Right lobe of liver (tissue), 6 donors: Measurements from ENCODE around the gene MED9. TPM values are rescaled to one million over a fixed set of nuclear protein-coding genes. Genes with fewer than 3 reads are reported as not detected.
A peak's percentile ranks its signal among the peaks of the same experiment; 100 is the strongest.

Experiments used
- ATAC-seq, 4 donors: fragments of 200-7000 bp; cut with Tn5 transposase; one replicate each; pipeline ENCODE4 v1.9.1; 2020; ENCODE audit warnings: mild to moderate bottlenecking in 4 of 4, moderate library complexity in 4 of 4
- DNase-seq, 3 donors: peaks; one replicate each; pipeline ENCODE4 v3.0.0-alpha.2; 2020
- H3K27ac ChIP-seq, 3 donors: fragments of 200-600 bp; one replicate each; pipeline ENCODE4 v1.8.0; 2022
- H3K27me3 ChIP-seq, 2 donors: fragments of 200-600 bp; one replicate each; pipeline ENCODE4 v1.8.0; 2022
- H3K36me3 ChIP-seq, 4 donors: fragments of 200-600 bp; sonication (generic) in 1 of 4; one replicate each; pipeline versions ENCODE4 v1.5.1 to v1.8.0; 2017 to 2022; ENCODE audit warnings: control low read depth in 1 of 4
- H3K4me1 ChIP-seq, 4 donors: fragments of 200-600 bp; sonication (generic) in 1 of 4; one replicate each; pipeline versions ENCODE4 v1.5.1 to v1.8.0; 2017 to 2022; ENCODE audit warnings: control low read depth in 1 of 4
- H3K4me3 ChIP-seq, 3 donors: fragments of 200-600 bp; one replicate each; pipeline ENCODE4 v1.8.0; 2022
- H3K9me3 ChIP-seq, 4 donors: fragments of 200-600 bp; sonication (generic) in 1 of 4; one replicate each; pipeline versions ENCODE4 v1.5.1 to v1.8.0; 2017 to 2022; ENCODE audit warnings: control low read depth in 1 of 4
- CTCF ChIP-seq, 4 donors: fragments of 200-600 bp in 3 of 4; fragments of 450-650 bp in 1 of 4; IDR thresholded peaks; one replicate each; pipeline versions ENCODE4 v1.5.1 to v1.8.0; 2016 to 2022; ENCODE audit warnings: antibody characterized with exemption in 4 of 4, mild to moderate bottlenecking in 2 of 4
- POLR2A ChIP-seq: fragments of 450-650 bp; IDR thresholded peaks from one replicate; pipeline ENCODE4 v1.6.1; 2017; ENCODE audit warnings: antibody characterized with exemption, mild to moderate bottlenecking
- WGBS: methylation state at CpG from one replicate; pipeline ENCODE4 v1.1.6; 2018; ENCODE audit warnings: low coverage, low lambda C conversion rate; ENCODE audit not compliant: insufficient coverage; ENCODE audit errors: missing lambda C conversion rate; 5-methylcytosine and 5-hydroxymethylcytosine counted together
- intact Hi-C, 2 donors: fragments of 100-400 bp; cut with DNase I; formaldehyde crosslinking; loops; one replicate each; pipeline versions ENCODE4 v1.11.2 to v1.14.1; 2022
- total RNA-seq, 6 experiments: library from RNA; depleted of rRNA in 2 of 6; stranded (reverse); fragments of >200 nt in 2 of 6; fragmentation: NEBNext Ultra II Directional in 3 of 6; extraction: Animal tissue kit (Norgen Biotek cat#: 25700) in 3 of 6; gene quantifications; one replicate each; pipeline versions ENCODE4 v1.1.0 to v1.2.4, GENCODE V29; 2016 to 2023
- donor health status: DM: no; HTN: yes; CAD: no.
- donor health status: DM: no; HTN: no; CAD: no.
- donor health status: DM: no; HTN: no; CAD: no.
- donor health status: DM: no; HTN: yes; CAD: no.
- donor health status: DM: no; HTN: yes; CAD: no.

MED9 gene
- total RNA-seq, 6 experiments from 2014 or later = 5.7 to 24.4 (median 12.4) TPM

- 56% methylated on average over 12 of the region's 14 CpGs for WGBS
- no peak for ATAC-seq
- Histone ChIP-seq H3K27me3 (no peaks in the 10 kb centered on the region), H3K27ac (no peak overlapping the region), H3K36me3 (no peaks in the 10 kb centered on the region), H3K9me3 (no peaks in the 10 kb centered on the region), H3K4me1 (peaks cover 0 to 3% (median 0%) of the 10 kb centered on the region in 4 donors), H3K4me3 (no peak overlapping the region)
- TF ChIP-seq CTCF (IDR thresholded peaks at IDR 0.05) (peak in 1 of 4 donors; percentile 45), POLR2A (no peak)
- DNase-seq = peak in 1 of 3 donors; percentile 60
- intact Hi-C loops = loop anchor here in 1 of 2 donors (10.0 kb wide), 1 partner anchor 134 kb away; no protein-coding TSS in a partner anchor
Measured at GRCh38 chr17:17500999-17501605, 24.3 kb downstream of the MED9 start.

GRCh38 chr17:17502741-17503565 is 26.2 kb downstream of the MED9 start:
- Histone ChIP-seq H3K9me3 (no peaks in the 10 kb centered on the region), H3K27me3 (no peaks in the 10 kb centered on the region), H3K4me3 (no peak overlapping the region), H3K27ac (no peak overlapping the region), H3K36me3 (no peaks in the 10 kb centered on the region), H3K4me1 (no peaks in the 10 kb centered on the region)
- peak in 1 of 3 donors; percentile 48 for DNase-seq
- TF ChIP-seq CTCF (IDR thresholded peaks at IDR 0.05) = no peak
- no peak for TF ChIP-seq POLR2A
- intact Hi-C loops = loop anchor here in 1 of 2 donors (10.0 kb wide), 1 partner anchor 132 kb away; no protein-coding TSS in a partner anchor
- WGBS = 87% methylated on average over 14 of the region's 21 CpGs
- ATAC-seq = no peak

DNA sequence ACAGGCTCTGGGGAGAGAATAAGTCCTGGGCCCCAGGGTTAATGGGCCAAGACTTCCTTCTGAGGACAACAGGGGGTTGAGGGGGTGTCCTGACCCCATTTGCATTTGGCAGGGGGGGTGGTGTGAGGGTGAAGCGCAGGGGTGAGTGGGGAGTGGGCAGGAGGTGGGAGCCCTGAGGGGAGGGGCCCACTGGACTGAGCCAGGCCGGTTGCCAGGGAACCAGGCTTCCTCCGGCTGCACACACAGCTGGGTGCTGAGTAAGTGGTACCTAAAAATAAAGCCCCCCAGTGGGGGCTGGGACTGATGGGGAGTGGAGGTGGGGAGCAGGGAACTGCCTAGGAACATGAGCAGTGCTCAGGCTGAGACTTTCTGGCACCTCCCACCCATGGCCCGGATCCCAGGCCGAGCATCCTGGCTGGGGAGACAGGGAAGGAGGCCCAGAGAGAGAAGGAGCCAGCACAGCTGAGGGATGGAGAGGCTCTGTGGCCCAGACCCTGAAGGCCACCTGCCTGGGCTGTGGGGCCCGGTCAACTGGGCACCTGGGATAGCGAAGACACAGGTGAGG is 26.8 kb downstream of the MED9 start:
- H3K9me3 ChIP-seq = no peaks in the 10 kb centered on the region
- WGBS = 40% methylated on average over 2 of the region's 7 CpGs
- no peaks in the 10 kb centered on the region for H3K4me1 ChIP-seq
- H3K4me3 ChIP-seq = no peak overlapping the region
- intact Hi-C loops = loop anchor here in 1 of 2 donors (10.0 kb wide), 1 partner anchor 131 kb away; no protein-coding TSS in a partner anchor
- DNase-seq (peak in 1 of 3 donors; percentile 45), ATAC-seq (peak in 3 of 4 donors; percentile 5 to 18 (median 15))
- TF ChIP-seq POLR2A = no peak
- no peak for TF ChIP-seq CTCF (IDR thresholded peaks at IDR 0.05)
- no peaks in the 10 kb centered on the region for H3K36me3 ChIP-seq
- H3K27me3 ChIP-seq = no peaks in the 10 kb centered on the region
- H3K27ac ChIP-seq = no peak overlapping the region

DNA sequence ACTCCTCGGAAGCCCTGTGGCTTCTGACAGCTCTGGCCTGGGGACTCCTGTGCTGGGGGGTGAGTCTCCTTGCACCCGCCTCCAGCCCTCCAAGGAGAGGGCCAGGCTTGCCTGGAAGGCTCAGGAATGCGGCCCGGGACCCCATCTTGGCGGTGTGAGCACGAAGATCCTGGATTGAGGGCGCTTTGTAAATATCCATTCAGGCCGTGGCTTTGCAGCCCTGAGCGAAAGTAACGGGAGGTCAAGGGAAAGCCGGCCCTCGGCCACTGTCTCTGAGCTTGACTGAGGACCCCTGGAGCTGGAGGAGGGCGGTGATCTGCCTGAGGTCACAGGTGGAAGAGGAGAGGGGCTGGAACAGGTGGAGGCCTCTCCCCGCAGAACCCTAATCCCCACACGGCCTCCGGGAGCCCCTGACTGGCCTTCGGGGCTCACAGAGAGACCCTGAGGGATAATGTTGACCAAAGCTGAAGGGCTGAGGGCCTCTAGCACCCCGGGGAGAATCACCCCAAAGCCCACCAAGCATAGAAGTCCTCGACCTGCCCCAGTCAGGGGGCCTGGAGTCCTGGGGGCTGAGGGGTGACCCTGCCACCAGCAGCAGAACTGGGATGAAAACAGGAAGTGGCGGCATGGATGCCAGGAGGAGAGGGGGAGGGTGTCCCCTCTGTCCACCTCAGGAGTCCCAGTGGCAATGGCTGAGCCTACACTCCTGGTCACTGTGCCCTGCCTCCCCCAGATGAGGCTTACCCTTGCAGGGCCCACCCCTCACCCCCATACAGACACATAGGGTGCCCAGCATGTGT is 27.7 kb downstream of the MED9 start:
- ATAC-seq (peak in 3 of 4 donors; percentile 2 to 8 (median 5)), DNase-seq (peak in 1 of 3 donors; percentile 49)
- TF ChIP-seq CTCF (IDR thresholded peaks at IDR 0.05) = no peak
- no peak for TF ChIP-seq POLR2A
- H3K4me1 ChIP-seq = no peaks in the 10 kb centered on the region
- H3K9me3 ChIP-seq = no peaks in the 10 kb centered on the region
- 75% methylated on average over 7 of the region's 20 CpGs for WGBS
- H3K27ac ChIP-seq = no peak overlapping the region
- H3K27me3 ChIP-seq = no peaks in the 10 kb centered on the region
- intact Hi-C loops = loop anchor here in 1 of 2 donors (10.0 kb wide), 1 partner anchor 130 kb away; no protein-coding TSS in a partner anchor
- H3K36me3 ChIP-seq = no peaks in the 10 kb centered on the region
- no peak overlapping the region for H3K4me3 ChIP-seq
